OCI-LY3 (cell line): ENCODE measurements around the gene NRXN3.

Experiments
- CTCF ChIP-seq: fragments of 200-600, 300-600 bp; sonication (generic); IDR thresholded peaks from 2 replicates; pipeline ENCODE4 v1.5.1; 2014; ENCODE audit warnings: antibody characterized with exemption, low read length, low read depth
- EZH2phosphoT487 ChIP-seq: fragments of 200-600 bp; shearing (Covaris generic); IDR thresholded peaks from 2 replicates; pipeline ENCODE4 v1.6.1; 2018; ENCODE audit warnings: antibody characterized with exemption, mixed run types, low read depth

GRCh38 chr14:78308079-78308478, 137.9 kb downstream of the NRXN3 start:
- TF ChIP-seq CTCF (no peak), EZH2phosphoT487 (no peak)
